ENCODE measurements around the gene WDR33.
"Not testable (repeated sequence)": the region's sequence is repeated elsewhere in the genome, so short reads cannot be mapped to it uniquely, and the experiment has no call there.

The WDR33 gene

GRCh38 chr2:127762846-127763245 lies 48.1 kb downstream of the WDR33 start:
- DNase-seq (ENCODE audit: low read depth), result no peak

GRCh38 chr2:127762441-127762840 lies 48.5 kb downstream of the WDR33 start:
- no peak for DNase-seq (ENCODE audit: low read depth)

GRCh38 chr2:127759931-127760330 lies 51.0 kb downstream of the WDR33 start:
- DNase-seq (ENCODE audit: low read depth), result no peak

- DNase-seq (ENCODE audit: low read depth), result no peak
Observed at GRCh38 chr2:127754186-127754585, 56.8 kb downstream of the WDR33 start.

GRCh38 chr2:127753374-127753773 lies 57.6 kb downstream of the WDR33 start:
- DNase-seq (ENCODE audit: low read depth), result no peak

- DNase-seq (ENCODE audit: low read depth), result not testable (repeated sequence)
Observed at GRCh38 chr2:127749537-127749936, 61.4 kb downstream of the WDR33 start.

GRCh38 chr2:127747621-127748020 lies 63.4 kb downstream of the WDR33 start:
- no peak for DNase-seq (ENCODE audit: low read depth)

GRCh38 chr2:127743477-127744026 lies 67.4 kb downstream of the WDR33 start:
- no peak for DNase-seq (ENCODE audit: low read depth)

- DNase-seq (ENCODE audit: low read depth), result no peak
Observed at GRCh38 chr2:127740665-127741288, 70.2 kb downstream of the WDR33 start.

GRCh38 chr2:127739800-127740199 lies 71.2 kb downstream of the WDR33 start:
- no peak for DNase-seq (ENCODE audit: low read depth)

- no peak for DNase-seq (ENCODE audit: low read depth)
Observed at GRCh38 chr2:127737892-127738291, 73.1 kb downstream of the WDR33 start.

GRCh38 chr2:127735537-127736399 lies 75.2 kb downstream of the WDR33 start:
- no peak for DNase-seq (ENCODE audit: low read depth)

- DNase-seq (ENCODE audit: low read depth), result no peak
Observed at GRCh38 chr2:127735044-127735443, 75.9 kb downstream of the WDR33 start.

- no peak for DNase-seq (ENCODE audit: low read depth)
Observed at GRCh38 chr2:127733816-127734537, 77.0 kb downstream of the WDR33 start.

GRCh38 chr2:127733113-127733815 lies 77.7 kb downstream of the WDR33 start:
- no peak for DNase-seq (ENCODE audit: low read depth)

GRCh38 chr2:127726158-127726880 lies 84.7 kb downstream of the WDR33 start:
- DNase-seq (ENCODE audit: low read depth), result no peak

GRCh38 chr2:127722807-127723206 lies 88.2 kb downstream of the WDR33 start:
- DNase-seq (ENCODE audit: low read depth), result no peak

GRCh38 chr2:127721978-127722355 lies 89.0 kb downstream of the WDR33 start:
- DNase-seq (ENCODE audit: low read depth), result no peak

- DNase-seq (ENCODE audit: low read depth), result no peak
Observed at GRCh38 chr2:127721311-127721977, 89.5 kb downstream of the WDR33 start.

- no peak for DNase-seq (ENCODE audit: low read depth)
Observed at GRCh38 chr2:127719301-127720218, 91.4 kb downstream of the WDR33 start.

Measured in activated T-cell treated with anti-CD3 and anti-CD28 coated beads for 24 hours (primary cell).